Ishikawa (cell line): ENCODE measurements around the gene ACMSD.

ENCODE experiments used
- CEBPB ChIP-seq: IDR thresholded peaks from 2 replicates; pipeline ENCODE4 v1.6.1; 2012
- CREB1 ChIP-seq: IDR thresholded peaks from 2 replicates; pipeline ENCODE4 v1.6.1; 2012; ENCODE audit warnings: low read depth
- EGR1 ChIP-seq: IDR thresholded peaks from 2 replicates; pipeline ENCODE4 v1.6.1; 2012
- EP300 ChIP-seq: IDR thresholded peaks from 2 replicates; pipeline ENCODE4 v1.6.1; 2012; ENCODE audit warnings: borderline replicate concordance
- MAX ChIP-seq: IDR thresholded peaks from 2 replicates; pipeline ENCODE4 v1.6.1; 2012
- RAD21 ChIP-seq: IDR thresholded peaks from 2 replicates; pipeline ENCODE4 v1.6.1; 2012; ENCODE audit warnings: low read depth
- REST ChIP-seq: IDR thresholded peaks from 2 replicates; pipeline ENCODE4 v1.6.1; 2012; ENCODE audit warnings: low read depth, mild to moderate bottlenecking
- TAF1 ChIP-seq: IDR thresholded peaks from 2 replicates; pipeline ENCODE4 v1.6.1; 2012; ENCODE audit warnings: low read depth, mild to moderate bottlenecking
- TEAD4 ChIP-seq: IDR thresholded peaks from 2 replicates; pipeline ENCODE4 v1.6.1; 2012
- YY1 ChIP-seq: IDR thresholded peaks from 2 replicates; pipeline ENCODE4 v1.6.1; 2012; ENCODE audit warnings: low read depth
- ZBTB7A ChIP-seq: IDR thresholded peaks from 2 replicates; pipeline ENCODE4 v1.6.1; 2012; ENCODE audit warnings: low read depth

- no peak for TF ChIP-seq EP300
- no peak for TF ChIP-seq MAX
- no peak for TF ChIP-seq RAD21
- no peak for TF ChIP-seq TEAD4
- no peak for TF ChIP-seq REST
- no peak for TF ChIP-seq CREB1
- no peak for TF ChIP-seq TAF1
- TF ChIP-seq ZBTB7A, result no peak
- no peak for TF ChIP-seq CEBPB
- TF ChIP-seq YY1, result no peak
- TF ChIP-seq EGR1, result no peak
These were observed 66.8 kb downstream of the ACMSD start for GRCh38 chr2:134905168-134905567.
